HG03460 (cell line): ENCODE measurements around the gene BCKDHA.
"Not testable (repeated sequence)": the region's sequence is repeated elsewhere in the genome, so short reads cannot be mapped to it uniquely, and the experiment has no call there.

Experiments used
- ATAC-seq: cut with Tn5 transposase; IDR thresholded peaks from one replicate; pipeline ENCODE4 v1.9.1; 2021; ENCODE audit not compliant: unreplicated experiment

BCKDHA gene

DNA sequence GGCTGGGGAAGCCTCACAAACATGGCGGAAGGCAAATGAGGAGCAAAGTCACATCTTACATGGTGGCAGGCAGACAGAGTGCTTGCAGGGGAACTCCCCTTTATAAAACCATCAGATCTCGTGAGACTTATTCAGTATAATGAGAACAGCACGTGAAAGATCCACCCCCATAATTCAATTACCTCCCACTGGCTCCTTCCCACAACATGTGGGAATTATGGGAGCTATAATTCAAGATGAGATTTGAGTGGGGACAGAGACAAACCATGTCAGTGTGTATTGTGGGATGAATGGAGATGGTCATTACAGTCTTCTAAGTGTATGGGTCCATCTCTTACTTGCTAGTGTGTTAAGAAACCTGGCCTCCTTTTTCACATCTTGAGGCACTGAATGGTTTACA is 4.4 kb downstream of the BCKDHA start:
- ATAC-seq = no peak

DNA sequence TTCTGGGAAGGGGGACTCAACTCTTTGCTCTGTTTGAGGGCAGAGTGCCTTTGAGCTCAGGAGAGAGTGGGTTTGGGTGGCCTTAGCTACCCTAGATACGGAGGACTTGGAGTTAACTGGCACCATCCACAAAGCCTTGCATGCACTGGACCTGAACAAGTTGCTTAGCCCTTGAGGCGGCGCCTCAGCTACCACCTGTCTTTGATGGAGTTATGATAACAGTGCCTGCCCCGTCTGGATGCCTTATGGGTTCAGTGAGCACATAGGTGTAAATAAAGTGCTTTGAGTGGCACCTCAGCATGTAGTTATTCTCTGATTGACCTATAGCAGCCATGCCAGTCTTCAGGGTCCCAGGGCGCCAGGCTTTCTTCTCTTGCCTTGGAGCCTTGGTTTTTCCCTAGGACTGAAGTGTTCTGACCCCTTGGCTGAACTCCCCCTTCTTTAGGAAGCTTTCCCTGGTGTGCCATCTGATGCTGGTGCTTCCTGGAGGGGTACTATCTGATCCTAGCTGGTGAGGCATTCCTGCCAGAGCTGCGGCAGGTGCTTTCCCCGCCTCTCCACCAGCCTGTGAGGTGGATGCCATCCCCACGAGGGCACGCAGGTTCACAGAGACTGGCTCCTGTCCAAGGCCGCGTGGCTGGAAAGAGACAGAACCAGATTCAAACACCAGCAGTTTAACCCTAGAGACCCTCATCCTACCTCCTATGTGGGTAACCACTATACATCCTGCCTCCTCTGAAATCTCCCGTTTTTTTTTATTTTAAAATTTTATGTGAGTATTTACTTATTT is 5.8 kb downstream of the BCKDHA start:
- ATAC-seq = no peak

DNA sequence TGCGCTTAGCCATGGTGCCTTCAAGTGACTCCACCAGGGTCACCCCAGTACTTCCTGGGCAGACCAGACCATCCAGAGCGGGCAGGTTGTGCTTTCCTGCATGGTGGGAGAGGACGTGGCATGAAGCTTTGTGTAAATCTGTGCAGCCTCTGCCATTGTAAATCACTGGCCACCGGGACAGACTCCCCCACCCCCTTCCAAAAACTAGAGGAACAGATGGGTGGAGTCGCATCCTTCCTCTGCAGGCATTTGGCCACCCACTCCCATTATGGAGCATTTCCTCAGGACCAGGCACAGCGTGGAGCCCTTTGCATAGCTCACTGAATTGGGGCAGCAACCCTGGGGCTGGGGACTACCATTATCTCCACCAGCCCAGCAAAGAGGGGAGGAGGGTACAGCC is 8.2 kb downstream of the BCKDHA start:
- no peak for ATAC-seq

DNA sequence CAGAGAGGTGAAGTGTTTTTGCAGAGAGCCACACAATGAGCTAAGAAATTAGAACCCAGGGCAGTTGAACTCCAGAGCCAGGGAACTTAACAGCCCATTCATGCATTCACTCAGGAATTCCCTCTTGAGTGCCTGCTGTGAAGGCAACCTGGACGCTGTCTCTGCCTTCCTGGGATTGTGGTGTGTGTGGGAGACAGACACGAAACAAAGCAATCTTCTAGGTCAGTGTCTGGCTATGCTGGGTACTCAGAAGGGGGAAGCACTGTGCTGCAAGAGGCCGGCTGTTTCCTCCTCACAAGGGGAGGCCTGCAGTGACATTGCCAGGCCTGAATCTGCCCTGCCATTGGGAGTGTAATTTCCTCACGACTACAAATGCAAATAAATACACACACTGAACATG is 9.7 kb downstream of the BCKDHA start:
- no peak for ATAC-seq

DNA sequence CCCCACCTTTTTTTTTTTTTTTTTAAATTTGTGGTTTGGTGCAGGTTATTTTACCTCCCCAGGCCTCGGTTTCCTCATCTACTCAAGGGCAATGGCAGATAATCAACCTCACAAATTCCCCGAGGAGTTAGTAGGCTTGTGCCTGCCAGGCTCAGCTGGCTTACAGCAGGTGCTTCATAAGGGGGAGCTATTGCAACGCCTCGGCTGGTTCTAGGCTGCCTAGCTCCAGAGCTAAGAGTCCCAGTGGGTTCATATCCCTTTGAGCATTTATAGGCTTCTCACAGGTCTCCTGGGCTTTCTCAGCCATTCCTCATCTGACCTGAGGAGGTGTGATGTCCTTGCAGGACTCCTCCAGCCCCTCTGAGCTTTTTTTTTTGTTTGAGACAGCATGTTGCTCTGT is 10.6 kb downstream of the BCKDHA start:
- ATAC-seq = no peak

DNA sequence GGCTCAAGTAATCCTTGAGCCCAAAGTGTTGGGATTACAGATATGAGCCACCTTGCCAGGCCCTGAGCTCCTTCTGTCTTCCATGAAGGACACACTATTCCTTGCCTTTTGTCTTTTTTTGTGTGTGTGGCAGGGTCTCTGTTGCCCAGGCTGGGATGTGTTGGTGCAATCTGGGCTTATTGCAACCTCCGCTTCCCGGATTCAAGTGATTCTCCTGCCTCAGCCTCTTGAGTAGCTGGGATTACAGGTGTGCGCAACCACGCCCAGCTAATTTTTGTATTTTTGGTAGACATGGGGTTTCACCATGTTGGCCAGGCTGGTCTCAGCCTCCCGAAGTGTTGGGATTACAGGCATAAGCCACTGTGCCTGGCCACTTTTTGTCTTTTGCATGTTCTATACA is 11.2 kb downstream of the BCKDHA start:
- not testable (repeated sequence) for ATAC-seq

DNA sequence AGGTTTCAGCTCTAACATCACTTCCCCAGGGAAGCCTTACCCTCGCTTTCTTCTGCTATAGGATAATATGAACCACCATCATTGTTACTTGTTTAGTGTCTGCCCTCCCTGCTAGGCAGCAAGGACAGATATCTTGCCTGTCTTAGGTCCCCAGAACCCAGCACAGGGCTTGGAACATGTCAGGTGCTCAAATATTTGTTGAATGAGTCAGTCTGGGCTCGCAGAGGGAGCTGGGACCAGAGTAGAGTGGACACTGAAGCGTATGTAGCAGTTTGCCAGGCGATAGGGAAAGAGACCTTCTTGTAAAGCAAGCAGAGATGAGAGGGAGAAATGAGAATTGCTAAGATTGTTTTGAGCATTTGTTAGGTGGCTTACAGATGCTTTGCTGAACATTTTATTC is 11.7 kb downstream of the BCKDHA start:
- ATAC-seq = no peak

DNA sequence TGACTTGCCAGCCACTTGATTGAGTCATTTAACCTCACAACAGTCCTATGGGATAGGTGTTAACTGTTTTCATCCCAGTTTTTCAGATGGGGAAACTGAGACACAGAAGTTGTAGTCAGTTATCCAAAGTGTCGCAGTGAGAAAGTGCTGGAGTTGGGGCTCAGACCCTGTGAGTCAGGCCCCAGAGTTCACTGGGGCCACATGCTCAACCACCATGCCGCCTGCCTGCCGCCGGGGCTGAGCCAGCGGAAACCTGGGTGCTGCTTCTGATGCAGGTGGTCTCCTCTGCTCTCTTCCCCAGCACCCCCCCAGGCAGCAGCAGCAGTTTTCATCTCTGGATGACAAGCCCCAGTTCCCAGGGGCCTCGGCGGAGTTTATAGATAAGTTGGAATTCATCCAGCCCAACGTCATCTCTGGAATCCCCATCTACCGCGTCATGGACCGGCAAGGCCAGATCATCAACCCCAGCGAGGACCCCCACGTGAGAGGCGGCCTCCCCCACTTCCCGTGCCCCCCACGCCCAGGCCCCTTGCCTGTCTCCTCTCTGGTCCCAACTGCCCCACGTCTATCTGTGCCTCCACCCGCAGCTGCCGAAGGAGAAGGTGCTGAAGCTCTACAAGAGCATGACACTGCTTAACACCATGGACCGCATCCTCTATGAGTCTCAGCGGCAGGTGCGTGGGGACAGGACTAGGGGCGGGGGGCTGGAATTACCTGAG is 12.9 kb downstream of the BCKDHA start:
- ATAC-seq = no peak

DNA sequence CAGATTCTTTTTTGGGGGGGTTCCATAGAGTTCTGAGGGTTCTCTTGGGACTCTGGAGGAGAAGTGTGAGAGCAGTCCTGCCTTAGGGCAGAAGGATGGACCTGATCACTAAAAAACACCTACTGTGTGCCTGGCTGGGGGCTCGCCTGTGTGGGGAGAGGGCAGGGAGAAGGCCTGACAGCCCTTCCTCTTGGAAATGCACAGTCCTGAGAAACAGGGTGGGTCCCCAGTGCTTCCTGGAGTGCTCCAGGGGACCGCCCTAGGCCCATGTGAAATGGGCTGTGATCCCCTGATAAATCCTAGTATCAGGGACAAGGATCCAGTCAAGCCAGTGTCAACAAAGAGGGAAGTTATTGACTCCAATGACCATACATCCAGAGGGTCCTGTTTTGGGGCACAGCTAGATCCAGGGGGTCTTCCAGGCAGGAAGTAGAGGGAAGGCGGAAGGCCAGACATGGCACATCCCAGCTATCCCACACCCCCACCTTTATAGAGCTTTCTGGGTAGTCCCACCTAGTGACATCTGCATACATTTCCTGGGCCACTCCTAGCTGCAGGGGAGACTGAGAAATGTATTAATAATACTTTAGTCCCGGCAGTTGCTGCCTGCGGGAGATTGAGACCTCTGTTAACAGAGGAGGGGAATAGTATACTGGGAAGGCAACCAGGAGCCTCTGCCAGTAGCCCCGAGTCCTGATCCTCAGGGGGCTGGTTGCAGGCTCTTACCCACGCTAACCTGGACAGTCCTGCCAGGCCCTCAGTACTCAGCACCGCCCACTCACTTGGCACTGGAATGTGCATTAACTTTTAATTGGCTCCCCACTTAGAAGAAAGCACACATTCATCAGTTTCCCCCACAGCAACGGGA is 13.7 kb downstream of the BCKDHA start:
- ATAC-seq = no peak

DNA sequence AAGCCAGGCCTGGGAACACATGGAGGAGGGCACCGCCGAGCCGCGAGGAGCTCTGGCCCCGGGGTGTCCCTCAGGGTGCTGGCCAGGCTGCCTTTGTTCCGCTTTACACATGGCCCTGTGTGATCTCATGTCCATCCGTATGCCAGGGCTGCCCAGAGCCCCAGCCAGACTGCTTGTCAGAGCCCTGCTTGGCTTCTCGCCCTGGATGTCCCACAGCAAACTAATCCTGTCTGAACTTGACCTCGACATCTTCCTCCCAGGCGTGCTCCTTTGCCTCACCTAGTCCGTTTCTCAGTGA is 14.3 kb downstream of the BCKDHA start:
- ATAC-seq = no peak

DNA sequence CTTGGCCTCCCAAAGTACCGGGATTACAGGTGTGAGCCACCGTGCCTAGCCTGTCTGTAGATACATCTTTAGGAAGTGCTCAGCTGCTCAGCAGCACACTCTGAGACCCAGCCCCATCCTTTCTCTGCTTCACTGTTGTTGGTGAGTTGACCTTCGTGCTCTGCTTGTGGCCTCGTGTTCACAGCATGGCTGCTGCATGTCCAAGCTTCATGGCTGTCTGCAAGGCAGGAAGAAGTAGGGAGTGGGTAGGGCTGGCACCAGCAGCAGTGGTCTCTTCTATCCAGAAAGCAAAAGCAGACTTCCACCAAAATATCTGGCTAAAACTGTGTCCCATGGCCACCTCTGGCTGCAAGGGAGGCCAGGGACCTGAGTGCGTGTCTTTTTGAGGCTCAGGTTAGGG is 15.3 kb downstream of the BCKDHA start:
- ATAC-seq = no peak

DNA sequence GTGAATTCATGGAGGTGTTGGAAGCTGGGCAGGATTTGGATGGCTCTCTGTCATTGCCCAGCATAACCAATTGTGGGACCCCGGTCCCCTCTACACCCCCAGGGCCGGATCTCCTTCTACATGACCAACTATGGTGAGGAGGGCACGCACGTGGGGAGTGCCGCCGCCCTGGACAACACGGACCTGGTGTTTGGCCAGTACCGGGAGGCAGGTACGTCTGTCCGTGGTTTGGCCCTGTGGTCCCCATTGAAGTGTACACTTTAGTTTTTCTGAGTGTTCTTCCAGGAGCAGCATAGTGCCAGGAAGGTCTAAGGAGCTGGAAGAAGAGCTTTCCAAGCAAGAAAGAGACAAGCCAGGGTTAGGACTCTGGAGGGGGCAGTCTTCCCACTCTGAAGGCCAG is 16.3 kb downstream of the BCKDHA start:
- no peak for ATAC-seq

DNA sequence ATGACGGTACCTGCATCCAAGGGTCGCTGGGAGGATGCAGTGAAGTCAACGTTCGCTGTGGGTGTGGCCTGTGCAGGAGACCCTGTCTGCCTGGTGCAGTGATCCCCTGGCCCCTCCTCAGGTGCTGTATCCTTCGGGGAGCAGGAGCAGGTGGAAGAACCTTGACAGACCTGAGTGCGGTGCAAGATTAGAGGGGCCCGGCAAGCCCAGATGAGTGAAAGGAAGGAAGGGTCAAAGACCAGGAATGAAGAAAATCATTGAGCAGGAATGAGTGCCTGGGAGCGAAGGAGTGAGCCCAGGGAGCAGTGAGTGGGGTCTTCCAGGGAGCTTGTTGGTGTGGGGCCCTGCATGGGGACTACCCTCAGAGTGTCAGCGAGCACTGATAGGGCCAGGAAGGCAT is 16.8 kb downstream of the BCKDHA start:
- ATAC-seq = no peak

DNA sequence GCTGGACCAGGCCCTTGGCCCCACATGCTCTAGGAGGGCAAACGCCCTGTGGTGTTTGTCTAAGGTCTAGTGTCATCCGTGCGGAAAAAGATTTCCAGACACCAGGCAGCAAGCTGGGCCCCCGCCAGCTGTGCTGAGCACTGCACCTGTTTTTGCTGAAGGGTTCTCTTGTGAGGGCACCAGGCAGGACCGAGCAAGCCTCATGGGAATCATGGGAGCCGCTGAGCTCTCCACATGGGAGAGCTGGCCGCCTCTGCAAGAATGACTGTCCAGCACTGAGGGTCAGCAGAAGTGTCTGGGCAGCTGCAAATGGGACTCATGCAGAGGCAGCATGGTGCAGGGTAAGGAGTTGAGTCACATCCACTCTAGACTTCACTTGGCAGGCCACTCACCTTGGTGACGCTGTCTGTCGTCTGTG is 17.5 kb downstream of the BCKDHA start:
- no peak for ATAC-seq

DNA sequence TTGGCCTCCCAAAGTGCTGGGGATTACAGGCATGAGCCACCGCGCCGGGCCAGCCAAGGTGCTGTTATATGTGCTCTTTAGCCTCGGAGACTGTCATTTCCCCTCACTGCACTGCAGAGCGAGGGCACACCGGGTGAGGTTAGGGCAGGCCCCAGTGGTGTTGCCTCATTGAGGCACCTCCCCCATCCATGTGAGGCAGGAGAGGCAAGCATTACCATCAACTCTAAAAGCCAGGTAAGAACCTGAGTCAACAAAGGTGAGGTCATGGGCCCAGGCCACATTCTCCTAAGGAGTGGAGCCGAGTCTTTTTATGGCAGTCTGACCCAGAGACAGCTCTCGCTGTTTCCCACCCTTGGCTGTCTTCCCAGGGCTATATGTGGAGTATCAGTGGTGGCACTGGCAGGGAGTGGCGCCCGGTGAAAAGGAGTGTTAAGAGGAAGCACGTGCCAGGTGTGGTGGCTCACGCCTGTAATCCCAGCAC is 18.6 kb downstream of the BCKDHA start:
- ATAC-seq = no peak

DNA sequence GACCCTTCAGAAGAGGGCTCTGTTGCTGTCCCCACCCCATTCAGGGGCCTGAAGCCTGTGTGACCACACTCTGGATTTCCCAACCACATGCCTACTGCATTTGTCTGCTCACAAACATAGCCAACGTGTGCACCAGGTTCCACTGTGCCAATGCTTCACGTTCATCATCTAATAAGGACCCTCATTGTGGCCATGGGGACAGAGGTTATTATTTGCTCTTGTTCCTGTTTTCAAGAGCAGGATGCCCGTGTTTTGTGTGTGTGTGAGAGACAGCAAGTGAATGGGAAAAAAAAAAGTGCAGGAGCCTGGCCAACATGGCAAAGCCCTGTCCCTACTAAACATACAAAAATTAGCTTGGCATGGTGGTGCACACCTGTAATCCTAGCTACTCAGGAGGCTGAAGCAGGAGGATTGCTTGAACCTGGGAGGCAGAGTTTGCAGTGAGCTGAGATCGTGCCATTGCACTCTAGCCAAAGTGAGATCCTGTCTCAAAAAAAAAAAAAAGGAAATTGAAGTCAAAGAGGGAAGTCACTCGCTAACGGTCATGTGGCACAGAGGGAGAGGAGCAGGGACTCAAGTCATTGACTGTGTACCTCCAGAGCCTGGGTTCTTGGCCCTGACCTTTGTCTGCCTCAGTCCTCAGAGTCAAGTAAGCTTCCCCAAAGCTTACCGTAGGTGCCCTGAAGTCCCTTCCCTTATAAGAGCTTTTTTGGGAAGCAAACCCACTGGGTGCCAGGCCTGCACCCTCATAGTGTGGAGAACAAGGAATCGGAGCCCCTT is 22.7 kb downstream of the BCKDHA start:
- ATAC-seq = no peak

DNA sequence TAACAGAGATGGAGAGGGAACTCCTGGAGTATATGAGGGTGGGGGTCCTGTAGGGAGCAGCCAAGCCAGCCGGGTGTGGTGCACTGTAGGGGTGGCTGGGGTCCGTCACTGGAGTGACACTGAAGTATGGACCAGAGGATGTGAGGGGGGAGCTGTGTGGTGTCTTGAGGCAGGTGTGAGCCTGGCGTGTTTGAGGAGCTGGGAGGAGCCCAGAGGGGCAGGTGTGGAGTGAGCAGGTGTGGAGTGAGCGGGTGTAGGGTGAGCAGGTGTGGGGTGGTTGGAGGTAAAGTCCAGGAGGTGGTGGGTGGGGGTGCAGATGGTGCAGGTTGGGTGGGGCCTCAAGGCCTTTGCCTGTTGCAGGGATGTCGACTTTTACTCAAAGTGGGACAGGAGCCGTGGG is 23.7 kb downstream of the BCKDHA start:
- no peak for ATAC-seq

DNA sequence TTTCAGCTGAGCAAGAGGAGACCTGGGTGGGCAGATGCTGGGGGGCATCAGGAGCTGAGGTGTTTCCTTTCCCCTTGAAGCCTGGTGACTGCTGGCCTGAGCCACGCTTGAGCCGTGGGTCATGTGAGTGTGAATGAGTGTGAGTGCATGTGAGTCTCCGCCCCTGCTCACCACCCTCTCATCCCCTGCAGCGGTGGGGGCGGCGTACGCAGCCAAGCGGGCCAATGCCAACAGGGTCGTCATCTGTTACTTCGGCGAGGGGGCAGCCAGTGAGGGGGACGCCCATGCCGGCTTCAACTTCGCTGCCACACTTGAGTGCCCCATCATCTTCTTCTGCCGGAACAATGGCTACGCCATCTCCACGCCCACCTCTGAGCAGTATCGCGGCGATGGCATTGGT is 24.4 kb downstream of the BCKDHA start:
- ATAC-seq = no peak

DNA sequence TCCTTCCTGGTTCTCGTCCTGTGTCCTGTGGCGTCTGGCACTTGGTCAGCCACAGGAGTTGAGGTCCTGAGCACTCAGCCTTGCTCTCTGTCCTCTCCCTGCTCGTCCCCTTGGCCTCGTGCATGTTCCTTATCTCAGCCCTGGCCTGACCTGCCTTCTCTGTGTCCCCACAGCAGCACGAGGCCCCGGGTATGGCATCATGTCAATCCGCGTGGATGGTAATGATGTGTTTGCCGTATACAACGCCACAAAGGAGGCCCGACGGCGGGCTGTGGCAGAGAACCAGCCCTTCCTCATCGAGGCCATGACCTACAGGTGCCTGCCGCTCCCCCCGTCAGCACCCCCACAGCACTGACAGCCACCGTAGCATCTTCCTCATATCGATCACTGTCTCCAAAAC is 24.8 kb downstream of the BCKDHA start:
- ATAC-seq = no peak

DNA sequence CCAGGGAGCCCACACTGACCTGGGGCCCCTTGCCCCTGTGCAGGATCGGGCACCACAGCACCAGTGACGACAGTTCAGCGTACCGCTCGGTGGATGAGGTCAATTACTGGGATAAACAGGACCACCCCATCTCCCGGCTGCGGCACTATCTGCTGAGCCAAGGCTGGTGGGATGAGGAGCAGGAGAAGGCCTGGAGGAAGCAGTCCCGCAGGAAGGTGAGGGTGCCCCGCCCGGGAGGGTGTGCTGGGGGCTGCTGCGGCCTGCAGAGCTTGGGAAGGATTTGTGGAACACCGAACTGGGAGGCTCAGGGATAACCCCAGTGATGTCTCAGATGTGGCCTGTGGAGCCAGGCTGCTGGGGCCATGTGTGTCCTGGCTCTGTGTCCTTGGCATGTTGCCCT is 25.3 kb downstream of the BCKDHA start:
- no peak for ATAC-seq
